Activated gamma-delta T cell (primary cell): Measurements from ENCODE around the gene MNAT1.

ENCODE experiments used
- DNase-seq: peaks from one replicate; lab custom pipeline; 2025; lab: John Stamatoyannopoulos, UW

Gene MNAT1

GRCh38 chr14:60968099-60968498 lies 233.5 kb downstream of the MNAT1 start:
- DNase-seq = no peak

DNA sequence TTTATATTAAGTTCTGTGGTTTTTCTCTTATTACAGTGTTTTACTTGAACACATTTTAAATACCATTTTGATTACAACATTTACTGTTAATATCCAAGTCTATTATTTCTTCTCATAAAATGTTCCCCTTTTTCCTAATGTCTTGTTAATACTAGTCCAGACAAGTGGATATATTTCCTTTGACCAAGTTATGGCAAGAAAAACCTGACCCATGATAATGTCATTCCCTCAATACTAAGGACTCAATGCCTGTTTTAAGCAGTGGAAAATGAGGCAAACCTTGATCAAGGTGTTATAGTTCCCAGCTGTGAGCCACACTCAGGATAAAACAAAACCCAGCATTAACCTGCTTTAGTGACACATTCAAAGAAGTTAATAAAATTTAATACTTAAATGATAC lies 234.1 kb downstream of the MNAT1 start:
- DNase-seq = no peak

- no peak for DNase-seq
Observed at GRCh38 chr14:60970146-60970545, 235.6 kb downstream of the MNAT1 start.

DNA sequence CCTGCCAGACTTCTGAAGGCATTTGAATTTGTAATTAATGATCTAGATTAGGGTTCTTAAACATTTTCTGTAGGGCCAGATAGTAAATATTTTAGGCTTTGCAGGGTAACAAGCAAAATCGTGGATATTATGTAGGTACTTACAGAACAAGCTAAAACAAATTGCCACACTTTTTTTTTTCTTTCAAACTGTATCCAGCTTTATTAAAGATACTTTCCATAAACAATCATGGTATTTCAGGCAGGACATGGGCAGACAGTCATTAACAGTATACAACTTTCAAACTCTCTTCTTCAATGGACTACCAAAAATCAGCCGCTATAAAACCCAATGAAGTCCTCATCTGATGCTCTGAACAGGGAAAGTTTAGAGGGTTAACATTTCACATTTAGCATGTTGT lies 236.7 kb downstream of the MNAT1 start:
- no peak for DNase-seq

DNA sequence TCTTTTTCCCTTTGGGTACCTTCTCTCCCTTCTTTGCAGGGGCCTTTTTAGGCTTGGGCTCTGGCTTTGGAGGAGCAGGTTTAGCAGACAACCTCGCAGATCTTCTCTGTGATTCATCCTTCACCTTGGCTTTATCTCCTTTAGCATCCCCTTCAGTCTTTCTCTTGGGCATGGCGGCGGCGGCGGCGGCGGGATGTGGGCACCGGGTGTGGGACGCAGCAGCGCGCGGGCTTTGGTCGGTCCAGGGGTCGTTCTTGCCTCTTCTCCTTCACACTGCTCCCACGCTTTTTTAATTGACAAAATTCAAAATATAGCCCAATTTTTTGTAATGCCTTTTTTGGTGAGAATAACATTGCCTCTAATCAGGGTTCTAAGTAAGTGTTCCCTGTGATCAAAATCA lies 237.7 kb downstream of the MNAT1 start:
- DNase-seq = no peak

GRCh38 chr14:60973070-60973469 lies 238.5 kb downstream of the MNAT1 start:
- DNase-seq = no peak

DNA sequence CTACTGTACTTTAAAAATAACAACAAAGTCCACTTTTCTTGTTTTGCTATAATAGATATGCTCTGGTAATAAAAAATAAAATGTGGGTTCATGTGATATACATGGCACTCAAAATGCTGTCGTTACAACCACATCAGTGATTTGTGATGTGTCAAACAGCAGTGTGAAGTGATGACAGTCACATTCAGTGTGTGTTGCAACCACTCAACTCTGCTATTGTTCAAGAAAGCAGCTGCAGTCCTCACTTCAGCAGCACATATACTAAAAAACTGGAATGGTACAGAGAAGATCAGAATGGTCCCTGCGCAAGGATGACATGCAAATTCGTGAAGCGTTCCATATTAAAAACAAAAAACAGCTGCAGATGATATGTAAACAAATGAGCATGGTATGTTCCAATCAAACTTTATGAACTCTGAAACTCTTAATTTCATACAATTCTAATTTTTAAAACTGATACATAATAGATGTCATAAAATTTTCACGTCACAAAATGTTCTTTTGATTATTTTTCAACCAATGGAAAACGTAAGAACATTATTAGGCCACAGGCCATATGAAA lies 239.6 kb downstream of the MNAT1 start:
- no peak for DNase-seq

DNA sequence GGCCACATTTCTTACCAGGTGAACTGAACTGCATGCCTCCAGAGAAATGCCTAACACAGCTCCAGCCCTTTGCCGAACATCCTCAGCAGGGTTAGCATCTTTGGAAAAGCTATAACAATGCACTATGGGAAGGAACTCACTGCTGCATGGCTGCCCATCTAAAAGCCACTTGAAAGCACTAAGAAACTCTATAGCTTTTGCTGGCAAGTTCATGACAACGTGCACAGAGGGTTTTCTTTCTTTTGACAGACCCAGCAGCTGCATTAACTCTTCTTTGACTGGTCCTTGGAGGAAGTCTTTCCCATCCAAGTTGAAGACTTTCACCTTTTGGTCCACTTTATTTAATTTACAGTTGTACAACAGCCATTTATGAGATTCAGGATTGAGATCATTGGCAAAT lies 241.0 kb downstream of the MNAT1 start:
- DNase-seq = no peak

DNA sequence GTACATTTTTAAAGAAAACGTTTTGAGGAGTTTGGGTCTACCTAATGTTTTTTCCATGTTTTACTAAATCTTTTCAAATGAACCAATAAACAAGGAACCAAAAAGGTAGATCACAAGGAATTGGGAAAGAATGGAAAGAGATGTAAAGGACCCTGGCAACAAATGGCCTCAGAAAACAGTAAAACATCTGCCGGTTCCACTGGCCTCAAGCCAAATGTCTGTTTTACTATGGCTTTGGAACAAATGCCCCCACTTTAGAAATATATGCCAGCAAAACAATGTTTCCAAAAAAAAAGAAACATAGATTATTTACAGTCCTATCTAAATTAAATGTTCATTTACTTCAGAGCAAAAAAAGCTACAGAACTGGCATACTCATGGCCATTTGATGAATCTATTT lies 243.3 kb downstream of the MNAT1 start:
- DNase-seq = no peak

GRCh38 chr14:60980811-60981632 lies 246.5 kb downstream of the MNAT1 start, which contains the start of the genes SLC38A6 and TRMT5:
Gene SLC38A6, plus strand, starts transcription at chr14:60981245. Its CDS starts 33 bp downstream, at chr14:60981278.
Gene TRMT5, minus strand, starts transcription at chr14:60981079. Its CDS starts 106 bp downstream, at chr14:60980973.
- DNase-seq = peak; percentile 68

DNA sequence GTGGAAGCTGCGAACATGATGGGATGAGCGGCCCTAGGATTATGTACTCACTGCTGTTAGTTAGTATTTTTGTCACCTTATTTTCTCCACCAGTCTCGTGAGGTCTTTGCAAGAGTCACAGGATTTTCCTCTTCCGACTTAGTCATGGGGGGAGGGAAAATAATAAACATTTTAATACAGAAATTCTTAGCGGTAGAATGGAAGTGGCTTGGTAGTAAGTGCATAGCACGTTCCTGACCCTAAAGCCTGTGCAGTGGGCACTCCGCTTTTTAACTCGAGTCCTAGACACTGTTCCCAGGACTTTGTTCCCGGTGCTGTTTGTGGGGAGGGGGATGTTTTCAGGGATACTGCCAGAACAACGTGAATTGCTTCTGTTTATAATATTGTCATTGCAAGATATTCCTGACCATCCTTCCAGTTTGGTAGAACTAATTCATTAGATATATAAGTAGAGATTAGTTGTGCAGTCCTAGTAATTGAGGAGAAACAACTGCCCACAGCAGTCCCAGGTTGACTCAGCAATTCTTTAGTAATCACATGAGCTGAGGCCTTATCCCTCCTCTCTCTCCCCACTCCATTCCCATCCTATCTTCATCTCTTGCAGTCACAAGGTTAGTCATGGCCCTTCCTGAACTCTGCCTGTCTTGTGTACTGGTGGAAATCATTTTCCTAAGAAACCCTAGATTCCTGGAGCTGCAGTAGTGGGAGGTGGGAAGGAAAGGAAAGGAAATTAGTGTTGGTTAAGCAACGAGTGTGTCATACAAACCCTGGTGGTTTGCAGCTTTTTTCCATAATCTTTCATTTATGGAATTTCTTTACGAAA lies 247.3 kb downstream of the MNAT1 start:
- DNase-seq = no peak

- DNase-seq = no peak
Observed at GRCh38 chr14:60984196-60984595, 249.6 kb downstream of the MNAT1 start.

DNA sequence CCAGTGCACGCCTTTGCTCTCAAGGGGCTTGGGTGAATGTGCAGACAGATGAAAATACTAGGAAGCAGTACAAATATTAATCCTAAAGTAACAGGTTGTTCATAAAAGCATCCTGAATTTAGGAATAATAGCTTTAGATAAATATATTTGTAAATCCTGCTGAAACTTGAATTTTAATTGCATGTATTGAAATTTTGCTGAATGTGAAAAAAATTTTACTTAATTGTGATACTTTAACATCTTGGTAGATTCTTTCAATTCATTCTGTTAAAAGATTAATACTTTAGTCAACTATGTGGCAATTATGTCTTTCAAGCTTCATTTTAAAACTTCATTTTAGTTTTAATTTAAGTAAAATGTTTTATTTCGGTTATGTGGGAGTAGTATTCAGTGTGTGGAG lies 251.9 kb downstream of the MNAT1 start:
- no peak for DNase-seq

GRCh38 chr14:60989599-60989998 lies 255.0 kb downstream of the MNAT1 start:
- DNase-seq = no peak

DNA sequence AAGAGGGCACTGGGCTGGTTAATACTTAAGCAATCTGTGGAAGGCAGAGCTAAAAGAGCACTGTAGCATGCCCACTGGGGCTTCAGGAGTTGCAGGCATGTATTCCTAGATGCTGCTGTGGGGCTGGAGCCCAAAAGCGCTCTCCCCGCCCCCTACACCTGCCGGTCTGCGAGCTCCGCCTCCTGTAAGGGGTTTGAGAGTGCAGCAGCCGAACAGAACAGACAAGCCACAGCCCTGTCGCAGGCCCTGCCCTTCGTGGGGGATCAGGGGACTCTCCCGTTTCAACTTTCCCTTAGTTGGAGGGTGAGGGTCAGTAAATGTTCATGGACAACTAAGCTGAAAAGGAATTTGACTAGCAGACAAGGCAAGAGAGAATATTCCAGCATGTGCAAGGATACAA lies 264.1 kb downstream of the MNAT1 start:
- DNase-seq = no peak

DNA sequence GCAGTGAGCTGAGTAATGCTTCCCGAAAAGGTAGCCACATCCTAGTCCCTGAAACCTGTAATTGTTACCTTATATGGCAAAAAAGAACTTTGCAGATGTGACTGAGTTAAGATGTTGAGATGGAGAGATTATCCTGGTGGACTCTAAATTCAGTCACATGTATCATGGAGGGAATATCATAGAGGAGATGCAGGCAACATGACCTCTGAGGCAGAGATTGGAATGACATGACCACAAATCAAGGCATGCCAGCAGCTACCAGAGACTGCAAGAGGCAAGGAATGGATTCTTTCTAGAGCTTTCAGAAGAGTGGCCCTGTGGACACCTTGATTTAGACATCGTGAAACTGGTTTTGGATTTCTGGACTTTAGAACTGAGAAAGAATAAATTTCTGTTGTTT lies 265.0 kb downstream of the MNAT1 start:
- DNase-seq = no peak

DNA sequence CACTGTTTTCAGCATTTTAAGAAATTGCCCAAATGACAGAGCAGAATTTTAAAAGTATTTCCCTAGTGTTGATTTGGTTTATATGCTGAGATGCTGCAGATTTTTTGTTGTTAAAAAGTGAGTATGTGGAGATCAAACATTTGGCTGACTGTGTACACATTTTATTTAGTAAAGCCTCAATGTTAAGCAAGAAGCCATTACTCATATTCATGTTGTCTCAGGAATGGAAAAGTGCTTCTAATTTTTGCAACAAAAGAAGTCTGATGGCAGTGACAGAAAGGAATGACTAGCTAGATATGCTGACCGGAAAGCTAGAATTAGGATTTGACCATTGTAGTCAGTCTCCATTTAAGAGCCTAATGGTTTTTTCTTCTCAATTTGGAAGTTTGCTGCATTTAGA lies 269.0 kb downstream of the MNAT1 start:
- DNase-seq = no peak

- DNase-seq = no peak
Observed at GRCh38 chr14:61019537-61019936, 285.0 kb downstream of the MNAT1 start.
